Measurements from ENCODE around the gene SLC25A46. TPM values are rescaled to one million over a fixed set of nuclear protein-coding genes. Genes with fewer than 3 reads are reported as not detected.

Gene SLC25A46
- total RNA-seq, 1 donor = 77.6 TPM

- DNase-seq (ENCODE audit: low read depth) = peak; percentile 36
- no peak for TF ChIP-seq CTCF (IDR thresholded peaks at IDR 0.05; ENCODE audit: insufficient read depth, low read length)
- H3K4me3 ChIP-seq (ENCODE audit: low read depth, low read length) = no peak overlapping the region
These were observed 70.2 kb downstream of the SLC25A46 start for GRCh38 chr5:110809006-110809405.

Other genes with a start within 250 kb of the SLC25A46 start
- gene TMEM232, start 12.3 kb upstream of the SLC25A46 start, total RNA-seq (ENCODE audit: low replicate concordance) = 4.7 and 5.2 TPM in 2 replicates

Measured in fibroblast of the aortic adventitia (primary cell).